HL-60 (cell line): ENCODE data around the gene CFAP73.

Experiments used
- DNase-seq, 2 experiments: peaks; one replicate each; pipeline ENCODE4 v3.0.0-alpha.2; 2010 to 2020; ENCODE audit warnings: low read depth in 1 of 2, low spot score in 1 of 2
- H3K27ac ChIP-seq: fragments of 250-450 bp; sonication (Bioruptor Pico); replicated peaks from 2 replicates; pipeline ENCODE4 v1.5.1; 2020; ENCODE audit warnings: mild to moderate bottlenecking, moderate library complexity
- H3K27me3 ChIP-seq: fragments of 250-450 bp; sonication (Bioruptor Pico); 2 replicates; pipeline ENCODE4 v1.5.1; 2021; ENCODE audit warnings: mild to moderate bottlenecking, moderate library complexity; ENCODE audit not compliant: insufficient read depth, poor library complexity, severe bottlenecking
- H3K4me3 ChIP-seq: replicated peaks from 2 replicates; pipeline ENCODE4 v1.5.1; 2011; ENCODE audit warnings: mild to moderate bottlenecking, control low read depth, low read length; ENCODE audit not compliant: insufficient read depth
- GABPA ChIP-seq: IDR thresholded peaks from 2 replicates; pipeline ENCODE4 v1.6.1; 2012; ENCODE audit warnings: low read depth
- POLR2AphosphoS5 ChIP-seq: IDR thresholded peaks from 2 replicates; pipeline ENCODE4 v1.6.1; 2012; ENCODE audit warnings: low read depth
- REST ChIP-seq: IDR thresholded peaks from 2 replicates; pipeline ENCODE4 v1.6.1; 2012; ENCODE audit warnings: low read depth; ENCODE audit not compliant: insufficient replicate concordance
- SPI1 ChIP-seq: IDR thresholded peaks from 2 replicates; pipeline ENCODE4 v1.6.1; 2012; ENCODE audit warnings: low read depth, mild to moderate bottlenecking, borderline replicate concordance
- TF ChIP-seq, protein P1 (sequence below): IDR thresholded peaks from one replicate; pipeline ENCODE4 v1.5.1; 2011; ENCODE audit warnings: low read length, control low read depth, inconsistent platforms; ENCODE audit not compliant: insufficient read depth

Gene CFAP73

DNA sequence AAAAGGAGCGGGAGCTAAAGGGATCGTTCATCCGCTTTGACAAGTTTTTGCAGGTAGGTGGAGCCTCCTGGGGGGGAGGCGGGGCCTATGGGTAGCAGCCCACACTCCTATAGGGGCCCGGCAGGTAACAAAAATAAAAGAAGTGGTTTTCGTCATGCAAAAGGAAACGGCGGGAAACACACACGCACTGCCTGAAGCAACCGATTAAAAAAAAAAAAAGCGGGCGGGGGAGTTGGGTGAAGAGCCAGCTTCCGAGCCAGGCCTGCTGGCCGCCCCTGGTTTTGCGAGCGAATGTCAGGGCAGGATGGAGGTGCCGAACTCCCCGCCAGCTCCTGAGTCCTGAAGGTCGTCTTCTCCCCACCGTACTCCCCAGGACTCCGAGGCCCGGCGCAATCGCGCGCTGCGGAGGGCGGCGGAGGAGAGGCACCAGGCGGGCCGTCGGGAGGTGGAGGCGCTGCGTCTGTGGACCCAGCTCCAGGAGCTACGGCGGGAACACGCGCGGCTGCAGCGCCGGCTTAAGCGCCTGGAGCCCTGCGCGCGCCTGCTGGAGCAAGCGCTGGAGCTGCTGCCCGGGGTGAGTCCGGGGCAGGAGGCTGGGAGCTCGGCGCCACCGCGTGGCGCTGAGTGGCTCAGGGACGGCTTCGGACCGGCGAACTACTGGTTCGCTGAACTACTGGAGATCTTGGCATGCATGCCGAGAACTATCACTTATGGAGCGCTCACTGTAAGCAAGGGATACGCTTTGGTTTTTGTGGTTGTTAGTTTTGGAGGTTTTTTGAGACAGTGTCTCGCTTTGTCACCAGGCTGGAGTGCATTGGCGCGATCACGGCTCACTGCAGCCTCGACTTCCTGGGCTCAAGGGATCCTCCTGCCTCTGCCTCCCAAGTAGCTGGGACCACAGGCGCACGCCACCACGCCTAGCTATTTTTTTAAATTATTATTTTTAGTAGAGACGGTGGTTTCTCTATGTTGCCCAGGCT lies 3.6 kb downstream of the CFAP73 start:
- Histone ChIP-seq H3K27ac (peak overlapping the region; percentile 80), H3K27me3 (no peaks in the 10 kb centered on the region), H3K4me3 (peak overlapping the region; percentile 49)
- peak; percentile 73 to 88 for DNase-seq
- TF ChIP-seq SPI1 (no peak), GABPA (no peak), POLR2AphosphoS5 (0 out of 2 replicates have a peak, but pooled peaks have one; percentile 37)
- TF ChIP-seq, protein P1, sequence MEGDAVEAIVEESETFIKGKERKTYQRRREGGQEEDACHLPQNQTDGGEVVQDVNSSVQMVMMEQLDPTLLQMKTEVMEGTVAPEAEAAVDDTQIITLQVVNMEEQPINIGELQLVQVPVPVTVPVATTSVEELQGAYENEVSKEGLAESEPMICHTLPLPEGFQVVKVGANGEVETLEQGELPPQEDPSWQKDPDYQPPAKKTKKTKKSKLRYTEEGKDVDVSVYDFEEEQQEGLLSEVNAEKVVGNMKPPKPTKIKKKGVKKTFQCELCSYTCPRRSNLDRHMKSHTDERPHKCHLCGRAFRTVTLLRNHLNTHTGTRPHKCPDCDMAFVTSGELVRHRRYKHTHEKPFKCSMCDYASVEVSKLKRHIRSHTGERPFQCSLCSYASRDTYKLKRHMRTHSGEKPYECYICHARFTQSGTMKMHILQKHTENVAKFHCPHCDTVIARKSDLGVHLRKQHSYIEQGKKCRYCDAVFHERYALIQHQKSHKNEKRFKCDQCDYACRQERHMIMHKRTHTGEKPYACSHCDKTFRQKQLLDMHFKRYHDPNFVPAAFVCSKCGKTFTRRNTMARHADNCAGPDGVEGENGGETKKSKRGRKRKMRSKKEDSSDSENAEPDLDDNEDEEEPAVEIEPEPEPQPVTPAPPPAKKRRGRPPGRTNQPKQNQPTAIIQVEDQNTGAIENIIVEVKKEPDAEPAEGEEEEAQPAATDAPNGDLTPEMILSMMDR: peak; percentile 57

GRCh38 chr12:113154351-113154973 lies 4.9 kb downstream of the CFAP73 start:
- TF ChIP-seq POLR2AphosphoS5: no peak
- no peak for TF ChIP-seq SPI1
- TF ChIP-seq GABPA: no peak
- TF ChIP-seq, protein P1: no peak
- no peak for TF ChIP-seq REST
- Histone ChIP-seq H3K4me3 (no peak overlapping the region; the same call in 1 of the 2 replicates), H3K27ac (no peak overlapping the region), H3K27me3 (no peaks in the 10 kb centered on the region)
- DNase-seq: no peak

- no peak for DNase-seq
- TF ChIP-seq GABPA: no peak
- no peak for TF ChIP-seq SPI1
- TF ChIP-seq POLR2AphosphoS5: no peak
- TF ChIP-seq, protein P1: no peak
- TF ChIP-seq REST: no peak
- no peaks in the 10 kb centered on the region for H3K27me3 ChIP-seq
- no peak overlapping the region for H3K27ac ChIP-seq
- H3K4me3 ChIP-seq: no peak overlapping the region
These were observed 5.5 kb downstream of the CFAP73 start for GRCh38 chr12:113155060-113155459.
